H1 (cell line): Measurements from ENCODE around the gene KRTDAP. TPM values are rescaled to one million over a fixed set of nuclear protein-coding genes. Genes with fewer than 3 reads are reported as not detected.

ENCODE experiments used
- CHD7 ChIP-seq: fragments of 300-600 bp; sonication (generic); IDR thresholded peaks from 2 replicates; pipeline ENCODE4 v1.7.1; 2012; ENCODE audit warnings: low read length, moderate library complexity, mild to moderate bottlenecking, inconsistent platforms; ENCODE audit not compliant: insufficient replicate concordance
- KDM1A ChIP-seq: fragments of 200-600, 300-600 bp; sonication (generic); IDR thresholded peaks from 2 replicates; pipeline ENCODE4 v1.7.1; 2016; ENCODE audit warnings: mild to moderate bottlenecking, low read length, borderline replicate concordance
- MAFK ChIP-seq: IDR thresholded peaks from 2 replicates; pipeline ENCODE4 v1.6.1; 2012; ENCODE audit warnings: low read depth, mild to moderate bottlenecking, improper control_type of control experiment, low read length
- RAD21 ChIP-seq, 2 experiments: IDR thresholded peaks in 1 of 2; conservative IDR thresholded peaks in 1 of 2; 2 replicates each; pipeline ENCODE4 v1.6.1; 2011; ENCODE audit warnings: low read depth in 2 of 2, low read length in 2 of 2, improper control_type of control experiment in 1 of 2, inconsistent platforms in 1 of 2, mild to moderate bottlenecking in 1 of 2, moderate library complexity in 1 of 2
- RNF2 ChIP-seq: fragments of 200-900, 300-1000 bp; sonication (generic); IDR thresholded peaks from 2 replicates; pipeline ENCODE4 v1.7.1; 2016; ENCODE audit warnings: borderline replicate concordance, low read depth, mild to moderate bottlenecking, antibody characterized with exemption, low read length; ENCODE audit not compliant: poor library complexity, severe bottlenecking; ENCODE audit errors: missing control alignments
- TBP ChIP-seq: IDR thresholded peaks from 2 replicates; pipeline ENCODE4 v1.6.1; 2011; ENCODE audit warnings: low read depth, low read length, improper control_type of control experiment
- polyA plus RNA-seq, 7 experiments: library from polyadenylated mRNA; depleted of rRNA in 3 of 7; stranded (reverse) in 5 of 7; unstranded in 2 of 7; fragments of >200 nt in 5 of 7; fragments of 200-250 nt in 2 of 7; gene quantifications; 1 replicate in 5 of 7; 2 replicates in 1 of 7; 4 replicates in 1 of 7; pipeline versions ENCODE4 v1.2.1 to v1.2.3, GENCODE V29; 2011 to 2013; ENCODE audit warnings: missing spikeins in 2 of 7, mixed read lengths in 2 of 7
- total RNA-seq: library from RNA; stranded (reverse); fragmentation: NEBNext Ultra II Directional; extraction: Animal tissue kit (Norgen Biotek cat#: 25700); gene quantifications from 2 replicates; pipeline ENCODE4 v1.2.1, GENCODE V29; 2021

KRTDAP gene
- total and polyA plus RNA-seq, 2 of the 8 experiments (the other 6 are each of a cell fraction or from before 2014, with no cell fraction given): 0.69 to 0.88 TPM

DNA sequence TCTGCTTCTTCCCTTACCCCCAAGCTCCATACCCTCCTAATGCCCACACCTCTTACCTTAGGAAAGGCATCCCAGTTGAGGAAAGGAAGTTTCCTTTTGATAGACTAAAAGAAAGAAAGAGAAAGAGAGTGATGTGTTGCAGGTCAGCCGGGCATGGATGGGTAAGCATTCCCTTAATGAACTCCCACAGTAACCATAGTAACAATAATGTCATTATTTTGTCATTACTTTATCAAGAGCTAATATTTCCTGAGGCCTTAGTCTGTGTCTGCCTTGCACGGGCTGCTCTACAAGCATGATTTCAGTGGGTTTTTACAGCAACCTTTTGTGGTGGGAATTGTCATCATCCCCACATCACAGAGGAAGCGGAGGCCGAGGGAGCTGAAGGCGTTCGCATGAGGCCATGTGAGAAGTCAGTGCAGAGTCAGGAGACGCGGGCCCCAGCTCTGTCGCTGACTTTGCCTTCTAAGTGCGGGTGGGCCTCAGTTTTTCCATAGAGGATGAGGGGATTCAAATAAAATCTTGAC, 2.5 kb downstream of the KRTDAP start (continued):
- no peak for TF ChIP-seq RNF2
- TF ChIP-seq MAFK: no peak
- TF ChIP-seq KDM1A: no peak
- no peak for TF ChIP-seq RAD21 (IDR thresholded peaks at IDR 0.05 in 1 of 2, conservative IDR thresholded peaks at IDR 0.05 in 1 of 2; ENCODE audit: low read depth in 2 of 2, low read length in 2 of 2)
- no peak for TF ChIP-seq TBP
- TF ChIP-seq CHD7: no peak
- TF ChIP-seq, all 59 proteins: peak for 0
